OCI-LY3 (cell line): ENCODE data around the gene P2RY8.

Source experiments
- EZH2phosphoT487 ChIP-seq: fragments of 200-600 bp; shearing (Covaris generic); IDR thresholded peaks from 2 replicates; pipeline ENCODE4 v1.6.1; 2018; ENCODE audit warnings: antibody characterized with exemption, mixed run types, low read depth
- TF ChIP-seq, protein P1 (sequence below): fragments of 200-600, 300-600 bp; sonication (generic); IDR thresholded peaks from 2 replicates; pipeline ENCODE4 v1.5.1; 2014; ENCODE audit warnings: antibody characterized with exemption, low read length, low read depth

DNA sequence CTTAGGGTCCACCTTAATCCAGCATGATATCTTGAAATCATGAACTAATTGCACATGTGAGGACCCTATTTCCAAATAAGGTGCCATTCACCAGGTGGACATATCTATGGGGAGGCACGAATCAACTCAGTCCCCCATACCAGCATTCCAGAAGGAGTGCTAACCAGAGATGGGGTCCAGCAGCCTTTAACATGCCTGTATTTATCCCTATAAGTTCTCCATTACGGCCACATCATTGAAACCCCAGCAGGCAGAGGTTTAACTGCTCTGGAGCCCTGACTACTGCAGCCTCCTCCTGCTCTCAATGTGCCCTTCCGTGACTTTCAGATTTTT lies 81.1 kb downstream of the P2RY8 start:
- TF ChIP-seq, protein P1, sequence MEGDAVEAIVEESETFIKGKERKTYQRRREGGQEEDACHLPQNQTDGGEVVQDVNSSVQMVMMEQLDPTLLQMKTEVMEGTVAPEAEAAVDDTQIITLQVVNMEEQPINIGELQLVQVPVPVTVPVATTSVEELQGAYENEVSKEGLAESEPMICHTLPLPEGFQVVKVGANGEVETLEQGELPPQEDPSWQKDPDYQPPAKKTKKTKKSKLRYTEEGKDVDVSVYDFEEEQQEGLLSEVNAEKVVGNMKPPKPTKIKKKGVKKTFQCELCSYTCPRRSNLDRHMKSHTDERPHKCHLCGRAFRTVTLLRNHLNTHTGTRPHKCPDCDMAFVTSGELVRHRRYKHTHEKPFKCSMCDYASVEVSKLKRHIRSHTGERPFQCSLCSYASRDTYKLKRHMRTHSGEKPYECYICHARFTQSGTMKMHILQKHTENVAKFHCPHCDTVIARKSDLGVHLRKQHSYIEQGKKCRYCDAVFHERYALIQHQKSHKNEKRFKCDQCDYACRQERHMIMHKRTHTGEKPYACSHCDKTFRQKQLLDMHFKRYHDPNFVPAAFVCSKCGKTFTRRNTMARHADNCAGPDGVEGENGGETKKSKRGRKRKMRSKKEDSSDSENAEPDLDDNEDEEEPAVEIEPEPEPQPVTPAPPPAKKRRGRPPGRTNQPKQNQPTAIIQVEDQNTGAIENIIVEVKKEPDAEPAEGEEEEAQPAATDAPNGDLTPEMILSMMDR, result no peak
- no peak for TF ChIP-seq EZH2phosphoT487
